ENCODE data around the gene CHST8.

GRCh38 chr19:33802001-33802400 lies 180.2 kb downstream of the CHST8 start:
- TF ChIP-seq POLR2A (IDR thresholded peaks at IDR 0.05) = no peak
- no peak for TF ChIP-seq CTCF (IDR thresholded peaks at IDR 0.05)
